Lower leg skin (tissue), 4 donors: ENCODE data around the gene TBC1D8. TPM values are rescaled to one million over a fixed set of nuclear protein-coding genes. Genes with fewer than 3 reads are reported as not detected.

ENCODE experiments used
- DNase-seq, 2 donors: peaks; one replicate each; pipeline ENCODE4 v3.0.0-alpha.2; 2019; ENCODE audit warnings: low spot score in 2 of 2
- H3K4me3 ChIP-seq: fragments of 200-600 bp; sonication (generic); 2 replicates; pipeline ENCODE4 v1.5.1; 2017; ENCODE audit warnings: mild to moderate bottlenecking, low read depth; ENCODE audit not compliant: poor library complexity, severe bottlenecking
- POLR2A ChIP-seq, 2 donors: fragments of 450-650 bp; IDR thresholded peaks; one replicate each; pipeline ENCODE4 v1.6.1; 2016 to 2017; ENCODE audit warnings: antibody characterized with exemption in 2 of 2, mild to moderate bottlenecking in 1 of 2, moderate library complexity in 1 of 2
- WGBS, 2 donors: methylation state at CpG; one replicate each; pipeline ENCODE4 v1.1.5; 2018; 5-methylcytosine and 5-hydroxymethylcytosine counted together
- intact Hi-C: fragments of 100-400 bp; cut with DNase I; formaldehyde crosslinking; loops from one replicate; pipeline ENCODE4 v1.15.0; 2023; ENCODE audit warnings: low total_unique reads
- total RNA-seq, 4 donors: library from RNA; depleted of rRNA; stranded (reverse); fragments of >200 nt; gene quantifications; one replicate each; pipeline ENCODE4 v1.1.0, GENCODE V29; 2016
- TF ChIP-seq, protein P1 (sequence below), 3 donors: fragments of 450-650 bp; IDR thresholded peaks; one replicate each; pipeline ENCODE4 v1.5.1; 2016; ENCODE audit warnings: antibody characterized with exemption in 3 of 3, mild to moderate bottlenecking in 3 of 3, moderate library complexity in 2 of 3

Gene TBC1D8
- total RNA-seq, 4 donors from 2014 or later = 29.4 to 102 (median 46.1) TPM

DNA sequence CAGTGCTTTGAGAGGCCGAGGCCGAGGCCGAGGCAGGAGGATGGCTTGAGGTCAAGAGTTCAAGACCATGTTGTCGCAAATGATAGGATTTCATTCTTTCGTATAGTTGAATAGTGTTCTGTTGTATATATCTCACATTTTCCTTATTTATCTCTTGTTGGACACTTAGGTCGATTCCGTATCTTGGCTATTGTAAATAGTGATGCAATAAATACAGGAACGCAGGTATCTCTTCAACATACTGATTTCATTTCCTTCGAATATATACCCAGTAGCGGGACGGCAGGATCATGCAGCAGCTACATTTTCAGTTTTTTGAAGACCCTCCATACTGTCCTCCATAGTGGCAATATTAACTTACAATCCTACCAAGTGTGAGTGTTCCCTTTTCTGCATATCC, 4.1 kb downstream of the TBC1D8 start:
- TF ChIP-seq POLR2A (IDR thresholded peaks at IDR 0.05) = no peak
- TF ChIP-seq, protein P1, sequence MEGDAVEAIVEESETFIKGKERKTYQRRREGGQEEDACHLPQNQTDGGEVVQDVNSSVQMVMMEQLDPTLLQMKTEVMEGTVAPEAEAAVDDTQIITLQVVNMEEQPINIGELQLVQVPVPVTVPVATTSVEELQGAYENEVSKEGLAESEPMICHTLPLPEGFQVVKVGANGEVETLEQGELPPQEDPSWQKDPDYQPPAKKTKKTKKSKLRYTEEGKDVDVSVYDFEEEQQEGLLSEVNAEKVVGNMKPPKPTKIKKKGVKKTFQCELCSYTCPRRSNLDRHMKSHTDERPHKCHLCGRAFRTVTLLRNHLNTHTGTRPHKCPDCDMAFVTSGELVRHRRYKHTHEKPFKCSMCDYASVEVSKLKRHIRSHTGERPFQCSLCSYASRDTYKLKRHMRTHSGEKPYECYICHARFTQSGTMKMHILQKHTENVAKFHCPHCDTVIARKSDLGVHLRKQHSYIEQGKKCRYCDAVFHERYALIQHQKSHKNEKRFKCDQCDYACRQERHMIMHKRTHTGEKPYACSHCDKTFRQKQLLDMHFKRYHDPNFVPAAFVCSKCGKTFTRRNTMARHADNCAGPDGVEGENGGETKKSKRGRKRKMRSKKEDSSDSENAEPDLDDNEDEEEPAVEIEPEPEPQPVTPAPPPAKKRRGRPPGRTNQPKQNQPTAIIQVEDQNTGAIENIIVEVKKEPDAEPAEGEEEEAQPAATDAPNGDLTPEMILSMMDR (IDR thresholded peaks at IDR 0.05) = no peak
- intact Hi-C loops = no loop called here
- no peak for DNase-seq
- H3K4me3 ChIP-seq = no peak overlapping the region
- WGBS, 2 donors = 93 to 95% methylated on average over 11 of the region's 11 CpGs

DNA sequence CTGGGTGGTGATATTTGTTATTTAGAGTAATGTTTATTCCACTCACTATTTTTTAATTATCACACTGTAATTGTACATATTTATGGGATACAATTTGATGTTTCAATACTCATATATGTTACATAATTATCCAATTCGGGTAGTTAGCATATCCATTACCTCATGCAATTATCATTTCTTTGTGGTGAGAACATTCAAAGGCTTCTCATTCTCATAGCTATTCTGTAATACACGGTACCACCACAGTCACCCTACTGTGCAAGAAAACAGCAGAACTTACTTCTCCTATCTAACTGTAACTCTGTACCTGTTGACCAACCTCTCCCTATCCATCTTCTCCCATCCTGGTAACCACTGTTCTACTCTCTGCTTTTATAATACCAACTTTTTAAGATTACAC, 4.6 kb downstream of the TBC1D8 start:
- no peak overlapping the region for H3K4me3 ChIP-seq
- no peak for DNase-seq
- 59 to 68% methylated on average over 2 of the region's 2 CpGs for WGBS, 2 donors
- intact Hi-C loops = no loop called here
- TF ChIP-seq, protein P1 (IDR thresholded peaks at IDR 0.05) = no peak
- no peak for TF ChIP-seq POLR2A (IDR thresholded peaks at IDR 0.05)

DNA sequence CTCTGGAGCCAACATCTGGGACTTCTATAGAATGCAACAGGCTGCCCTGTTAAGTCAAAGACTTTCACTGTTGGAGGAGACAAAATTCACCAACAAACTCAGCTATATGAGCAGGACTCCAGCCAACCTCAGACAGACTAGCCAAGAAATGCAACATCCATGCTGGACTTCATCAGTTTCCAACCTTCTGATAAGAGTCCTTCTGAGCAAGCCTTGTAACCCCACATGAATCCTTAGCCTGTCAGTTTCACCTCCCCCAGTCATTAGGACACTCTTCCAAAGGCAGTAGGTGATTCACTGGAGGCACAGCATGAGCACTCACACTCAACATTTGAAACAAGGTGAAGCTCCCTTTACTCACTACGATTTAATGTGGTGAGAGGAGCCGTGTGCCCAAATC, 5.8 kb downstream of the TBC1D8 start:
- 83 to 87% methylated on average over 2 of the region's 2 CpGs for WGBS, 2 donors
- intact Hi-C loops = no loop called here
- TF ChIP-seq POLR2A (IDR thresholded peaks at IDR 0.05) = no peak
- TF ChIP-seq, protein P1 (IDR thresholded peaks at IDR 0.05) = no peak
- no peak overlapping the region for H3K4me3 ChIP-seq
- no peak for DNase-seq

DNA sequence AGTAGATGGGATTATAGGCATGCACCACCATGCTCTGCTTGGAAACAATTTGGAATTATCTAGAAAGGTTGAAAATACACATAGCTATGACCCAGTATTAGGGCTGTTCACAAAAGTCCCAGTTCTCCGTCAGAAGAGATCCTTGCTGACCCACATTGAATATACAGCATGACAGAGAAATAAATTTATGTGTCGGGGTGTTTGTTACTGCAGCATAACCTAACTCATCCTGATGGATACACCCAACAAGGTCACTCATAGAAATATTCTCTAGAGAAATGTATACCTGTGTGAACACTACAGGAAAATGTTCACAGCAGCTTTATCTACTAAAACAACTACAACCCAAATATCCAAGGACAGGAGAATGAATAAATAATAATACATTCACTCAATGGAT, 9.0 kb downstream of the TBC1D8 start:
- no peak for TF ChIP-seq POLR2A (IDR thresholded peaks at IDR 0.05)
- intact Hi-C loops = loop anchor here (2.0 kb wide), 1 partner anchor 59 kb away; no protein-coding TSS in a partner anchor
- no peak overlapping the region for H3K4me3 ChIP-seq
- DNase-seq = no peak
- 95 to 100% methylated on average over 2 of the region's 2 CpGs for WGBS, 2 donors

DNA sequence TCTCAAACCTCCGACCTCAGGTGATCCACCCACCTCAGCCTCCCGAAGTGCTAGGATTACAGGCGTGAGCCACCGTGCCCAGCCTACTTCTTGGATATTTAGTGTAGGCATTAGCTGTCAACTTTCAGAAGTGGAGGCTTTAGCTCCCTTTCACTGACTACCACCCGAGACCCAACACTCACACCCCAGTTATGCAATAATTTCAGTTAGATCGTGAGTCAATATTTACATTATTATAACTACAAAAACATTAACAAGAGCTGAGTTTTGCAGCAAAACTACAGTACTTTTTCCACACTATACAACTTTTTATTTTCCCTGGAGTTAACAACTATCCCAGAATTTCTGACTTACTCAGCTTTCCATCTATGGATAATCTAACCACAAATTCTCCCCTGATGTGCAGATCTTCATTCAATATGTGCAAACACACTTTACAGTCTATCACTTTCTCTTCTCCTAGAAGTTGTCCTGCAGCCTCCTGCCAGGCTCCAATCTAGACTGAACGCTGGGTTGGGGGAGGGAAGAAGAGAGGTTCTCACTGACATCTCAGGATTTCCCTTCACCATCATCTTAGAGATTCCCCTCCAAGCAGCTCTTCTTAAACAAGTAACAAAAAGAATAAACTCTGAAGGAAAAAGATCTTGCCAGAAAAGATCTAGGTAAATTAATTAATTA, 10.1 kb downstream of the TBC1D8 start:
- H3K4me3 ChIP-seq = no peak overlapping the region
- intact Hi-C loops = no loop called here
- 89 to 90% methylated on average over 7 of the region's 7 CpGs for WGBS, 2 donors
- DNase-seq = no peak
- TF ChIP-seq, protein P1 (IDR thresholded peaks at IDR 0.05) = no peak
- TF ChIP-seq POLR2A (IDR thresholded peaks at IDR 0.05) = no peak

DNA sequence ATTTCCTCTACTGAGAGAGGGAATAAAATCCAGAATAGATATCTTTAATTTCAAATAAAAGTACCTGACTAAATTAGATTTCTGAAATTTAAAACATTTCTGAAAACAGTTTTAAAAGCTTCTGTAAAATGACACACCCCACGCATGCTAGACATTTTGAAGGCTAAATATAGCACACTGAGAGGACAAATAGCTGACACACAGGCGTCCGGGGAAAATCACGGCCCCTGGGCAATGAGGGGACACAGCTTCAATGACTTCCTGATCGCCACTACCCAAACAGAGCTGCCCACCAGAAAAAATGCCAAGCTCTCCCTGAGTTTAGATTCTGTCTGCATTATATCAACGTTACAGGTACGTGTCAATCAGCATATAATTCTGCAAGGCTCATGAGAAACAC, 10.9 kb downstream of the TBC1D8 start:
- DNase-seq = no peak
- 57 to 65% methylated on average over 7 of the region's 7 CpGs for WGBS, 2 donors
- TF ChIP-seq POLR2A (IDR thresholded peaks at IDR 0.05) = no peak
- TF ChIP-seq, protein P1 (IDR thresholded peaks at IDR 0.05) = no peak
- intact Hi-C loops = no loop called here
- H3K4me3 ChIP-seq = no peak overlapping the region
